Measurements from ENCODE around the gene ADORA1.

Gene ADORA1

GRCh38 chr1:203211812-203212211 lies 84.3 kb downstream of the ADORA1 start:
- no peak for DNase-seq (ENCODE audit: low read depth in 2 of 2)

- DNase-seq (ENCODE audit: low read depth in 2 of 2), result no peak
Measured at GRCh38 chr1:203213126-203213525, 85.6 kb downstream of the ADORA1 start.

- DNase-seq (ENCODE audit: low read depth in 2 of 2), result no peak
Measured at GRCh38 chr1:203214871-203215270, 87.3 kb downstream of the ADORA1 start.

GRCh38 chr1:203215573-203215972 lies 88.0 kb downstream of the ADORA1 start:
- no peak for DNase-seq (ENCODE audit: low read depth in 2 of 2)

GRCh38 chr1:203216274-203217138 lies 89.0 kb downstream of the ADORA1 start:
- peak; percentile 12 to 21 for DNase-seq (ENCODE audit: low read depth in 2 of 2)

All from stimulated activated CD8-positive, alpha-beta memory T cell treated with anti-CD3 and anti-CD28 coated beads, Interleukin-7, amount 100 ng/mL, for 4 hours (primary cell).